Measurements from ENCODE around the gene COQ5.
"Not testable (repeated sequence)": the region's sequence is repeated elsewhere in the genome, so short reads cannot be mapped to it uniquely, and the experiment has no call there.

Gene COQ5

GRCh38 chr12:120529641-120530417 lies 871 bp upstream of the COQ5 start:
- in situ Hi-C loops (cut with HindIII; ENCODE audit: low sequenced_read_pairs), result no loop called here

GRCh38 chr12:120522568-120522967 lies 6.4 kb downstream of the COQ5 start:
- in situ Hi-C loops (cut with HindIII; ENCODE audit: low sequenced_read_pairs), result no loop called here

DNA sequence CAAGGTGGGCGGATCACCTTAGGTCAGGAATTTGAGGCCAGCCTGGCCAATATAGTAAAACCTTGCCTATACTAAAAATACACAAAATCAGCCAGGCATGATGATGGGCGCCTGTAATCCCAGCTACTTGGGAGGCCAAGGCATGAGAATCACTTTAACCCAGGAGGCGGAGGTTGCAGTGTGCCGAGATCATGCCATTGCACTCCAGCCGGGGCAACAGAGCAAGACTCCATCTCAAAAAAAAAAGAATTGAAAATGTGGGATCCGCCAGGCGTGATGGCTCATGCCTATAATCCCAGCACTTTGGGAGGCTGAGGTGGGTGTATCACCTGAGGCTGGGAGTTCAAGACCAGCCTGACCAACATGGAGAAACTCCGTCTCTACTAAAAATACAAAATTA lies 9.6 kb downstream of the COQ5 start:
- in situ Hi-C loops (cut with HindIII; ENCODE audit: low sequenced_read_pairs), result not testable (repeated sequence)

GRCh38 chr12:120515496-120515895 lies 13.5 kb downstream of the COQ5 start:
- in situ Hi-C loops (cut with HindIII; ENCODE audit: low sequenced_read_pairs), result no loop called here

DNA sequence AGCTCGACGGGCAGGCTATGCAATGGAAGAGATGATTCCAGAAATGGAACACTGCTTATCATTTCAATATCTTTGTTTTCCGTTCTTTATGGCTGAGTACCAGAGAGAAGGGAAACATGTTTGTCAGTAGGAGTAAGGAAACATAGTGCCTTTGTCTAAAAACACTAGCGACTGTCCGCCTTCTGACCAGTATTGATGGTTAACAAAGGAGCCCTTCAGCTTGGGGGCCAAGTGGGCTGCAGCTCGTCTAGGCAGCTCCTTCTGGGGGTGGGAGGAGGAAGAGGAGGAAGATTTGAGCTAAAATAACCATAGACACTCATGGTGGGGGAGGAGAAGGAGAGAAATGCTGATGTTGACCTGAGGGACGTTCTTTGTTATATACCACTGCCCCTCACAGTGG lies 15.0 kb downstream of the COQ5 start:
- in situ Hi-C loops (cut with HindIII; ENCODE audit: low sequenced_read_pairs), result no loop called here

DNA sequence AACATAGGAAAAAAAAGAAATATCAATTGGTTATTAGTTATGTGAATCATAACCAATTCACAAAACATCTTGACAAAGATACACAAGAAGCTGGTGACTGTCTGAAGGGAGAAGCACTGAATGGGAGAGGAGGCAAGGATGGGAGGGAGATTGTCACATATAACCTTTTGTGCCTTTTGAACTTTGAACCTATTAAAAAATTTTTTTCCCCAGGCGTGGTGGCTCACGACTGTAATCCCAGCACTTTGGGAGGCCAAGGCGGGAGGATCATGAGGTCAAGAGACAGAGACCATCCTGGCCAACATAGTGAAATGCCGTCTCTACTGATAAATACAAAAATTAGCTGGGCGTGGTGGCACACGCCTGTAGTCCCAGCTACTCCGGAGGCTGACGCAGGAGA lies 20.4 kb downstream of the COQ5 start:
- in situ Hi-C loops (cut with HindIII; ENCODE audit: low sequenced_read_pairs), result no loop called here

- in situ Hi-C loops (cut with HindIII; ENCODE audit: low sequenced_read_pairs), result no loop called here
Observed at GRCh38 chr12:120504587-120504986, 24.4 kb downstream of the COQ5 start.

GRCh38 chr12:120500581-120500980 lies 28.4 kb downstream of the COQ5 start:
- in situ Hi-C loops (cut with HindIII; ENCODE audit: low sequenced_read_pairs), result no loop called here

- in situ Hi-C loops (cut with HindIII; ENCODE audit: low sequenced_read_pairs), result no loop called here
Observed at GRCh38 chr12:120498870-120499515, 30.0 kb downstream of the COQ5 start.

DNA sequence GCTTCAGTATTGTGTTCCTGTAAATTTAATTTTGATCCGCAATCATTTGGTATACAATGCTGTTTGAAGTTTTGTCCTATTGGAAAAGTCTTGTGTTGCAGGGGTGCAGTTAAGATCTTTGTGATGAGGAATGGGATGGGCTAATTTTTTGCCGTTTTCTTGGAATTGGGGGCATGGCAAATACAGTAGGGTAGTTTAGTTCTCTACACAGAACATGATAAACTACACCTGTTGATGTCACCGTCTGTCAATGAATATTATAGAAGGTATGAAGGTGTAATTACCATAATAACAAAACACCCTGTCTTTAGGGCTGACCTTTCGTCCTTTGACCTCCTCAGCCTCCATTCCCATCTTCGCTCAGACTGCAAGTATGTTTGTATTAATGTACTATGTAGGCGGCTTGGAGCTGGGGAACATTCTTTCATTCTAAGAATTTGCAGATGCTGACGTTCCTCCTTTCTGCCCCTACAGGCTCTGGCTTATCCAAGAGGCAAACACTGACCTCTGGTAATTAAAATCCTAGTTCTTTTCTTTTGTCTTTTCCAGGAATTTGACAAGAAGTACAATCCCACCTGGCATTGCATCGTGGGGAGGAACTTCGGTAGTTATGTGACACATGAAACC lies 31.3 kb downstream of the COQ5 start:
- in situ Hi-C loops (cut with HindIII; ENCODE audit: low sequenced_read_pairs), result no loop called here

GRCh38 chr12:120496413-120497340 lies 32.3 kb downstream of the COQ5 start:
- in situ Hi-C loops (cut with HindIII; ENCODE audit: low sequenced_read_pairs), result no loop called here

- in situ Hi-C loops (cut with HindIII; ENCODE audit: low sequenced_read_pairs), result no loop called here
Observed at GRCh38 chr12:120495731-120496412, 33.1 kb downstream of the COQ5 start, which contains the start of gene DYNLL1. TSS of gene DYNLL1 (plus strand) at chr12:120496113. CDS start at chr12:120496422, 309 bp downstream.

GRCh38 chr12:120495186-120495730 lies 33.7 kb downstream of the COQ5 start:
- in situ Hi-C loops (cut with HindIII; ENCODE audit: low sequenced_read_pairs), result no loop called here

DNA sequence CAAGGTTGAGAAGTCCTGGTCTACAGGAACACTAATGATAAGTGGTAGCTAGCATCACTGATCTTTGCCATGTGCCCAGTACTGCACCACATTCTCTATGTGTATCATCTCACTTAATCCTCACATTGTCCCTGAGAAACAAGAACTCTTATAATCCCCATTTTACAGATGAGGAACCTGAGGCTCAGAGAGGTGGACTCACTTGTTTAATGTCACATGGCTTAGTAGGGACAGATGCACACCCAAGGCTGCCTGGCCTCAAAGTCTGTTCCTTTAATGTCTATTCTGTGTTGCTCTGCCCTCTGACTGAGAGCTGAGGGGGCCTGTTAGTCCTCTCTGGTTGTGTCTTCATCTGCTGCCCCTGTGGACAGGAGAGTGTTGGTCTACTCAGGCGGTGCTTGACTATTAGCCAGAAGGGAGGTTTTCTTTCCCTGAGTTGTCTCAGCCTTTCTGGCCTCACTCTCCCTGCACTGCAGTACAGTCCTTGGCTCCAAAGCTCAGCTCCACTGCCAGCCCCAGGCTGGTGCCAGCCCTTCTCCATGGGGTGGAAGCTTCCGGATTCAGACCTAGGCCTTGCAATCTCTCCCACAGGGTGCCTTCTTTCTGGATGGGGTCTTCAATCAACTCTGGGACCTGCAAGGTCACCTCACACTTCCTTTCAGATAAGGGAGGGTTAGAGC lies 38.0 kb downstream of the COQ5 start:
- in situ Hi-C loops (cut with HindIII; ENCODE audit: low sequenced_read_pairs), result no loop called here

GRCh38 chr12:120490325-120490724 lies 38.6 kb downstream of the COQ5 start:
- in situ Hi-C loops (cut with HindIII; ENCODE audit: low sequenced_read_pairs), result no loop called here

DNA sequence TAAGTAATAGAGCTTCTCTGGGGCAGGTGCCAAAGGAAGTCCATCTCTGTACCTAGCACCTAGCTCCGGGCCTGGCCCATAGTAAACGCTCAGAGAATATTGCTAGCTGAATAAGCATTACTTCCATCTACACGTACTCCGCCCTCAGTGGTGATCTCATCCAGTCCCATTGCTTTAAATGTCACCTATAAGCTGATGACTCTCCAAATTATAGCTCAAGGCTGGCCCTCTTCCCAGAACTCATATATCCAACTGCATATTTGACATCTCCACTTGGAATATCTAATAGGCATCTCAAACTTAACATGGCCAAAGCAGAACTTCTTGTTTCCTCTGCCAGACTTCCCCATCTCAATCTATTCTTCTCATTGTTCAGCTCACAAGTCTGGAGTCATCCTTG lies 39.9 kb downstream of the COQ5 start:
- in situ Hi-C loops (cut with HindIII; ENCODE audit: low sequenced_read_pairs), result no loop called here

DNA sequence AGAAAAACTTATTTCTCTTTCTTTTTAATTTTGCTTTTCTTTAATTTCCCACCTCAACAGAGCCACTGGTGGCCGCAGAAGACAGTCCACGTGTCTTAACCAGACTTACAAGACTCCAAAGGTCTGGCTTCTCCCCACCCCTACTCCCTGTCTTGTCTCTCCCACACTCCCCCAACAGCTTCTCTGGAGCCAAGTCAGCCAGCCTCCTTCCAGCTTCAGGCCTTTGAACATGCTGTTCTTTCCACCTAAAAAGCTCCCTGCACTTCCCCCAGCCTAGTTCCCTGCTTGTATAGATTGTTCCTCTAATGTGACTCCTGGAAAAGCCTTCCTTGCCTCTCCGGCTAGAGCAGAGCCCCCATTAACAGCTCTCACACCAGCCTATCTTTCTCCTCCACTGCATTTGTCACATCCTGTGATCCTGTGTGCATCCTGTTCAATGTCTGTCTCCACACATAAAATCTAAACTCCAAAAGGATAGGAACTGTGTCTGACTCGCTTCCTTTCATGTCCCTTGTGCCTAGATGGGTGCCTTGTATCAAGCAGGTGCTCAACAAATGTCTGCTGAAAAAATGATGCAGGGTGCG lies 40.8 kb downstream of the COQ5 start:
- in situ Hi-C loops (cut with HindIII; ENCODE audit: low sequenced_read_pairs), result no loop called here

DNA sequence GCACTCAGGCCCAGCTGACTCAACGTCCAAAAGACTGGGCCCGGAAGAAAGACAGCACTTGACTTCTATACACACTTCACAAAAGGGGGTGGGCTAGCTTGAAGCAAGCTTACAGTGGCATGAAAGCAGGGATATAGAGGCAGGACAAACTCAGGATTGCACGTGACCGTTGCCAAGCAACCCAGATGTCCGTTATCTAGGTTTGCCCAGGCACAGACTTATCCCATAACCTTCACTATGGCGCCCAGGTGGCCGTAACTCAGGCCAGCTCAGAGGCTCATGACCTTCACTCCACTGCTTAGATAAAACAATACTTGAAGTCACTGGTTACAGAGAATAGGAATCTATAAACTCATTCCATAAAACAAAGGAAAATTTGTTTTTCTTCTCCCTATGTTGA lies 41.4 kb downstream of the COQ5 start:
- in situ Hi-C loops (cut with HindIII; ENCODE audit: low sequenced_read_pairs), result not testable (repeated sequence)
